GM21737 (cell line): ENCODE results near the gene POU2AF1.

Experiments
- ATAC-seq: cut with Tn5 transposase; IDR thresholded peaks from one replicate; pipeline ENCODE4 v1.9.1; 2021; ENCODE audit warnings: mild to moderate bottlenecking, moderate library complexity; ENCODE audit not compliant: unreplicated experiment

POU2AF1 gene

DNA sequence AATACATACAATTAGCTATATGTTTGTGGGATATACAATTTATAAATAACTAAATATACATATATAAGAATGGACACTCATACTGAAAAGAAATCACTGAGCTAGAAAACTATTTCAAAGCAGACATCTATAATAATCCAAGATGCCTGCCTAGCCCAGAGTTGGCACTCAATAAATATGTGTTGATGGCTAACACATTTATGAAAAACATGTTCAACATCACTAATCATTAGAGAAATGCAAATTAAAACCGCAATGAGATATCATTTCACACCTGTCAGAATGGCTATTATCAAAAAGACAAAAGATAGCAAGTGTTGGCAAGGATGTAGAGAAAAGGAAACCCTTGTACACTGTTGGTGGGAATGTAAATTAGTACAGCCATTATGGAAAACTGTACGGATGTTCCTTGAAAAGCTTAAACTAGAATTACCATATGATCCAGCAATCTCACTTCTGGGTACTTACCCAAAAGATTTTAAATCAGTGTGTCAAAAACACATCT, 29.8 kb downstream of the POU2AF1 start:
- no peak for ATAC-seq

DNA sequence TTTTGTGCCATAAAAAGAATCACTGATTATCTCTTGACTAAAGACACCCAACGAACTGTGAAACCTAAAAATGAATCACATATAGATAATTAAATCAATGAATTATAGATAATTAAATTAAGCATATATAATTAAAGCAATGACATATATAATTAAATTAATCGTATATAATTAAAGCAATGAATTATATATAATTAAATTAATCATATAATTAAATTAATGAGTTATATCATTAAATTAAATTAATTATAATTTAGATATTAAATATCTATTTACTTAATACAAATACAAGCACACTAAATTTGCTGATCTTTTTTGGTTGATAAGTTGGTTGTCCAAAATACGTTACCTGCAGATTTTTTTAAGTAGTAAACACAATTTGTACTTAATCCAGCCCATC, 30.9 kb downstream of the POU2AF1 start:
- ATAC-seq, result no peak

DNA sequence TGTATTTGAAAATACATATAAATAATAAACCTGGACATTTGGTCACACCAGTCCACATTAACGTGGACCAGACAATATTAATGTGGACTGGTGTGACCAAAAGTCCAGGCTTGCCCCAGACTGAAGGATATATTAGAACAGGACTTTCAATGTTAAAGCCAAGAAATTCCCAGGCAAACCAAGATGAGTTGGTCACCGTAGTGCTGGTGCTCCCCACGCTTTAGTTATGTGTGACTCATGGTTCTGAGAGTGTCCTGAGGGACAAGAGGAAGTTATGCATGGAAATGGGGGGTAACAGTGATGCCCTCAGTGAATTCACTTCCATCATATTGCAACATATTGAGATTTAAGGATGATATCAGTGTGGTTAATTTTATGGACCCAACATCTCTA, 31.4 kb downstream of the POU2AF1 start:
- no peak for ATAC-seq

DNA sequence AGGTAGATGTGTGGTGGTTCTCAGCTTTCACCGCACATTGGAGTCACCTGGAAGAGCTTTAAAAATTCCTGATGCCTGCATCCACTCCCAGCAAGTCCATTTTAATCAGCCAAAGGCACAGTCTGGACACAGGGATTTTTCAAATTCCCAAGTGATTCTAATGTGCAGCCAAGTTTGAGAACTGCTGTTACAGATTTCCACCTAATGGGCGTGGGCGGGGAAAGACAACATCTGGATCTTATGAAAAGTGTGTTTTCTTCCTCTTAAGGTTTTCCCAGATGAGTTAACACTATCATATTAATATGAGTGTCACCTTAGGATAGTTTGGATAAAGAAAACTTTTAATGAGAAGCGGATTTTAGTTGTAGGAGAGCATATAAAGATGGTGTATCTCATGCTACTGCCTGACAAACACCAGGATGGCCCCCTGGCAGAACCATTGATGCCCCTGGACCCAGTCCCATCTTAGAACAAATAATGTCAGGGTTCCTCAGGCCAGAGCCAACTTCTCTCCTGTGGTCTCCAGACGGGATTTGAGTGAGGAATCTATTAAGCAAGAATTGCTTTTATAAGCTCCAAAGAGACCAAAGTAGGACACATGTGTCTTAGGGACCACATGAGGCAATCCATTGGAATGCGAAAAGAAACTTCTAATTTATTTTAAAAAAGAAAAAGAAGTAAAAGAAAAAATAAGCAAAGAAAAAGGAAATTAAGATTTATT, 31.9 kb downstream of the POU2AF1 start:
- ATAC-seq, result no peak

DNA sequence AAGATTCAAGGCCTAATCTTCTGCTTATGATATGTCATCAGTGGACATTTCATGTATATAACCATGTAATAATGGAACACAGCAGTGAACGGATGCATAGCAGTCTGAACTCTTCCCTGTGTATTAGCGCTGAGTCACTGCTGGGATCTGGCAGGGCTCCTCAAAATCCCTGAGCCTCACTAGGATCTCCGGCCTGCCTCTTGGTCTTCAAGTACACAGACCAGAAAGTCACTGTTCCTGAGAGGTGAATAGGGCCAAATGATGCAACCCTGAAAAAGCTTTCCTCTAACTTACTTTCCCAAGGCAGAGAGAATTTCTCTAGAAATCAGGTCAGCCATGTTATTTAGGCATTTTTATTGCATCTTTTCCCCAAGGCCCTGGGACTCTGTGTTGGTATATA, 35.0 kb downstream of the POU2AF1 start:
- no peak for ATAC-seq

DNA sequence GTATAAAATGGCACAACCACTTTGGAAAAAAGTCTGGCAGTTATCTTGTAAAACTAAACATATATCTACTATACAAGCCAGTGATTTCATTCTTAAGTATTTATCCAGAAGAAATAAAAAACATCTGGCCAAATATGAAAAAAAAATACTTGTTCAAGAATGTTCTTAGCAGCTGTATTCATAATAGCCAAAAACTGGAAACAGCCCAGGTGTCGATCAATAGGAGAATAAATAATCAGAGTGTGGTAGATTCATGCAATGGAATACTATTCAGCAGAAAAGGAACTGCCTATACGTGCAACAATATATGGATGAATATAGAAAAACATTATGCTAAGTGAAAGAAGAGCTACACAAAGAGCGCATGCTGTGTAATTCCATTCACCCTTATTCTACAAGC, 36.7 kb downstream of the POU2AF1 start:
- ATAC-seq, result no peak

DNA sequence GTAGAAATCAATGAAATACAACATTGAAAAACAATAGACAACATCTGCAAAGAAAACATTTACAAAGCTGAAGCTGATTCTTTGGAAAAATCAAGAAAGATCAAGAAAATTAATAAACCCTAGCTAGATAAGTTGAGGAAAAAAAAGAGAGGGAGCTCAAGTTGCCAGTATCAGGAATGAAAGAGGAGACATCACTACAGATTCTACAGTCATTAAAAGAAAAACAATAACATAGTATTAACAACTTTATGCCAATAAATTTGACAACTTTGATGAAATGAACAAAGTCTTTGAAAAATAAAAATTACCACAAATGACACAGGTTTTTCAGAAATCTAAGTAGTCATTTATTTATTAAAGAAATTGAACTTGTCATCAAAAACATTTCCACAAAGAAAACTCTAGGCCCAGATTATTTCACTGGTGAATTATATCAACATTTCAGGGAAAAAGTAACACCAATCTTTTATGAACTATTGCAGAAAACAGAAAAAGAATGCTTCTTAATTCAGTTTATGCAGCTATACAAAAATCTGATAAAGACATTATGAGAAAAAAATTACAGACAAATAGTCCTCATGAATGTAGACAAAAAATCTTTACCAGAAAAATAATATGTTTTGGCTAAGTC, 39.2 kb downstream of the POU2AF1 start:
- ATAC-seq, result no peak

DNA sequence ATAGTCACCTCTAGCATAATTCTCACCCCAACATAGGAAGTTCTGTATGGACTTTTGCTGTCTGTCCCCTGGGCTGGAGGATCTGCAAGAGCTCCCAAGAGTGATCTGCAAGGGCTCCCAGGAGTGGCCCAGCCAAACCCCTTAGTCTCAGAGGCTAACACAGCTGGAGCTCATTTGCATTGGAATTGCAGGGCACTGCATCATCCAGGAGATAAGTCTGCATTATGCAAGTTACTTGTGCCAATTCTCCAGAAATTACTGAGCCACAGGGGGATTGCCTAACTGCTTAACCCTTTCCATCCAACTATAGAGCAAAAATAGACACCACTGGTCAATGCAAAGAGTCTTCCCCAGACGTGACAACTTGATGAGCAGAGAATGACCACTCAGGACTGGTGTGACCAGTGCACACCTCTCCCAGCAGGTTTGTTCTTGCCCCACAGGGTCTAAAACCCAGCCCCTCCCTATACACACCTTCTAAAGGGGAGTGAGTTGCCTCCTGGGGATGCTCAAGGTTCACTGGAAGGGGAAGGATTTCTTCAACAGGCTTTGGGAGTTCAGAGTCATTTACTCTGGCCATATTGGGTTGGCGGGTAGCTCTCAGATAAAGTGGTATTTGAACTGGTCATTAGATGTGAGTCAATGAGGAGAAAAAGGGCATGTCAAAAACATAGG, 42.4 kb downstream of the POU2AF1 start:
- ATAC-seq, result no peak

DNA sequence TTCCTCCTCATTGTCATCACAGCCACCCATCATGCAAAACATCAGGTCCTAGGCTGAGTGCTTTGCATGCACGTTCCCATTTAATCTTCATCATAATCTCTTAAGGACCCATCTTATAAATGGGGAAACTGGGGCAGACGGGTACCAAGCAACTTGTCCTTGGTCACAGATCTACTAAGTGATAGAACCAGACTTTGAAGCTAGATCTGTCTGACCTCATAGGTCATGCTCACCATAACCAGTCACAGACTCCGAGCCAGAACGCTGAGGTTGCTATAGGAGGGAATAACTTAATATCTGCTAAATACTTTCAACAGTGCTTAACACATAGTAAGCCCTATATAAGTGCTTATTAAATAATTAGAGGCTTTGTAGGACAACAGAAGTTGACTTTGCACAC, 43.0 kb downstream of the POU2AF1 start:
- ATAC-seq, result no peak

DNA sequence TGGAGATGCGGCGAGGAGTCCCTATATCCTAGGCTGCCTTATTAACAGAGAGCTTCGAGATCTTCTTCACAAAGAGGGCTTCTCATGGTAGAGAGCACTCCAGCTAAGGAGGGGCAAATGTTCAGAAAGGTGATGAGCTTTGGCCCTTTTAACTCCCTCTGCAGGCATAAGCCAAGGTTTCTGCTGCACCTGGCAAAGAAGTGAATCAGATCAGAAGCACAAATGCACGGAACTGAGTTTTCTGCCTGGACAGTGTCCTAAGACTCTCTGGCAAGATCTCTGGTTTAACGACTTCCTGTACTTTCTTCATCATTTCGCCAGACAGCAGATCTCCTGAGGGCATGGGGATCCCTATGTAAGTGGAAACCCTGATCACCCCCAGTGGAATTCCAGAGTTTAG, 43.5 kb downstream of the POU2AF1 start:
- ATAC-seq, result no peak

DNA sequence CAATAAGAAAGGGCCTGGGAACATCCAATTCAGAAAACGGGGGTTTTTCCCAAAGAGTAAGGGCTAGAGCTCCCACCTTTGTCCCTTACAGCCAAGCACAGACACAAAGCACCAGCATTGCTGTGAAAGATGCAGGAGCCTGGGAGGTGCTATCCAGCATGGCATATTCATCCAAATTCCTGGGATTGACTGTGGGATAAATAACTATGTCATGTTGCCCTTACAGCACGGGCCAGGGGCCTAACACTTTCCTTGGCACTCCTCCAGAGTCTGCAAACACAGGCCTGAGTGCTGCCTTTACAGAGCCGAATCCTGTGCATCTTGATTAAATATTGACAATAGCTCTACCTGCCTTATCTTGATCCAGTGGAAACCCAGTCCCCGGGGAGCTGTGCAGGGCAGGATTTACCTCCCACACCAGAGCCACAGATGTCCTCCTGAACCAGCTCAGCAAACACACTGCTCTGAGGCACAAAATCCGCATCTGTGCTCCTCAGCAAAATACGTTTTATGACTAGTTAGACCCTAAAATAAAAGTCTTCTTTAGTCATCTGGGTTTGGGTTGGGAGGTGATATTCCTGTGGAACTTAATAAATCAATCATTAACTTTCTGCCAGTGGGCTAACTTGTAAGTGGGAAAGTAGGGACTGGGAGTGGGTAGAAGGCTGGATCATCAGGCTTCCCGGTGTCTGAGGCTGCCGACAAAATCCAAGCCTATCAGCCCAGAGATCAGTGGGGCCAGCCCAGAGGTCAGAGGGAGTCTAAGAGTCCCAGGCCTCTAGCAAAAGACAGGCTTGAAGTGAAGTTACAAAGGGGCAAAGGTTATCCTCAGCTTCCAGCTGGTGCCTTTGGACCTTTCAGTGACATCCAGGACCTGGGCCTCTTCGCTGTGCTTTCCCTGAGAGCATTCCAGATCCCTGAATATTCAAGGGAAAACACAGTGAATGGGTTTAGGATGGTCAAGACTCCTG, 44.3 kb downstream of the POU2AF1 start:
- ATAC-seq, result no peak

DNA sequence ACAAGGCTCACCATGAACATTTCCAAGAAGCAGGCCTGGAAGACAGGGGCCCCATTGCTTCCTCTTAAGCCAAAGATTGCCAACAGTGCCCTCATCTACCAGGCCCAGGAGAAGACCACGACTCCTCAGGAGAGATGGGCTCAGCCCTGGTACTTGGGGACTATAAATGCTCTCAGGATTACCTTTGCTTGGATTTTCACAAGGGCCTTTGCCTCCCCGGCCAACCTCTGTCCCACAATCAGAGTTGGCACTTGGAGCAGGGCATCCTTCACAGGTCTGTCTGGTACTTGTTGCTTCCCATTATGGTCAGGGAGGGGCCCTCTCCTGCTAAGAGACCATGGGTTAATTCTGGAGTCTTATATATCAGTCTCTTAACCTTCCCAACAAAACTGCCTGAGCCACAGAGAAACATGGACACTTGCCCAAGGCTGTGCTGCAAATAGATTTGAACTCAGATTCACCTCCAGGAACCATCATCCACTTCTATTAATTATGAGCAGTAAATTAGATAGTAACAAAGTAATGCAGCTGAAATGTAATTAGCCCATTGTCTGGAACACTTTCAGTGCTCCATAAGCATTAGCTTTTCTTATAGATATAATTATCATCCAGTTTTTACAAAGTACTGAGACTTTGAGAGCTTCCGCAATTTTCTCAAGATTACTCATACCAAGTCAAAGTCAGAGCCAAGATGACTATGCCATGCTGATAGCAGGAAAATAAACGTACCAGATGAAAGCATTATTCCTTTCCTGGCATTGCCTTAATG, 47.2 kb downstream of the POU2AF1 start:
- ATAC-seq, result no peak

DNA sequence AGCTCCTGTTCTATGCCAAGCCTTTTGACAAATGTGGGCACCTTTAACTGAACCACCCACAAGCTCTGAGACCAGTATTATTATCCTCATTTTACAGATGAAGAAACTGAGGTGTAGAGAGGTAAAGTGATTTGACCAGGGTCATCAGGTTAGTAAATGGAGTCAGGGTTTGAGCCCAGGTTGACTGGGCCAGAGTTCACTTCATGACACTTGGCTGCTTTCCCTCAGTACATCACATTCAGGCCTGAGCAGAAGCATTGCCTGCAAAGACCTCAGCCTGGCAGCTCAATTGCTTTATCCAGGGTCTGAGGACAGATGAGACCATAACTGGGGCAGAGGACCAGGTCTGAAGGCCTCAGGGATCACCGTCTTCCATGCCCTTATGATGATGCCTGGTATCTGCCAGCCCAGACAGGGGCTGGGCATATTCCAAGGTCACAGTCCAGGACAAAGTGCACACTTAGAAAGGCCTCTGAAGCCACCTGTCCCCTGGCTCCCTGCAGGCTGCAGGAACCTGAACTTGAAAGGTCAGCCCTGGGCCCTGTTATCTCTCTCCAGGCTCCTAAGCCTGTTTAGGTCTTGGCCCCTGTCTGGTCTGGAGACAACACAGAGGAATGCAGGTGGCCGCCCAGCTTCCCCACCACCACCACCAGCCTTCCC, 48.7 kb downstream of the POU2AF1 start:
- no peak for ATAC-seq

DNA sequence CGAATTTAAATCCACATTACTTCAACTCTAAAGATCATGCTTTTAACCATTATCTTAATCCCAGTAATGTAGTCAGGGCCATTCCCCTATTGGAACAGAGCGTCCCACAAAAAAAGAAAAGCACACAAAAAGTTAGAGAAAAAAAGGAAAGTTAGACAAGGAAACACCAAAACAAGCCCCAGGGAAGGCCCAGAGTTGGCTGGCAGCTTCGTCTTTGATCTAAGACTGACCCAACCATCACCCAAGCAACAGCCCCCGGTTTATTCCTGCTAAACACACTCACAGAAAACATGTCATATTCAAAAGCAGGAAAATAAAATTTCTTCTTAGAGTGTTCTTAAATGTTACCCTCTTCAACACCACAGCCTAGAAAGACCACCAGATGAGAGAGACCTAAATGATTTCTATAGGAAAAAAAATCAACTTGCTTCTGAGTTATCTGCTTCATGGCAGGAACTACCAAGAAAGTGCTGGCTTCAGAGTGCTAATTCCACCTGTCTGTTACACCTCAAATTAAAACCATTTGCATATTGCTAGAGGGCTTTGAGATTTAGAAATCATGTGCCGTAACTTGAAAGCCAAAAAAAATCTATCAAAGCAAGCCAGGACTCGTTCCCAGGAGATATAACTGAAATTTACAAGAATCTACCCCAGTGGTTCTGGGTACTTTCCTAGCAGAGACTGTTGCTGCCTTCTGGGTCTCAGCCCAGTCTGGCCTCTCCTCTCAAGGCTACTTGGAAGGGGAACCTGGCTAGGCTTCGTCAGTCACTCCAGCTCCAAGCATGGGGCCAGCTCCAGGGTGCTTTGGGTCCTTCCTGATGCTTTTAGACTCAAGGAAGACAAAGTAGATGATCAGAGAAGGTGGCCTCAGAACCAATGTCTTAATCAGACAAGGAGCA, 49.5 kb downstream of the POU2AF1 start:
- no peak for ATAC-seq

DNA sequence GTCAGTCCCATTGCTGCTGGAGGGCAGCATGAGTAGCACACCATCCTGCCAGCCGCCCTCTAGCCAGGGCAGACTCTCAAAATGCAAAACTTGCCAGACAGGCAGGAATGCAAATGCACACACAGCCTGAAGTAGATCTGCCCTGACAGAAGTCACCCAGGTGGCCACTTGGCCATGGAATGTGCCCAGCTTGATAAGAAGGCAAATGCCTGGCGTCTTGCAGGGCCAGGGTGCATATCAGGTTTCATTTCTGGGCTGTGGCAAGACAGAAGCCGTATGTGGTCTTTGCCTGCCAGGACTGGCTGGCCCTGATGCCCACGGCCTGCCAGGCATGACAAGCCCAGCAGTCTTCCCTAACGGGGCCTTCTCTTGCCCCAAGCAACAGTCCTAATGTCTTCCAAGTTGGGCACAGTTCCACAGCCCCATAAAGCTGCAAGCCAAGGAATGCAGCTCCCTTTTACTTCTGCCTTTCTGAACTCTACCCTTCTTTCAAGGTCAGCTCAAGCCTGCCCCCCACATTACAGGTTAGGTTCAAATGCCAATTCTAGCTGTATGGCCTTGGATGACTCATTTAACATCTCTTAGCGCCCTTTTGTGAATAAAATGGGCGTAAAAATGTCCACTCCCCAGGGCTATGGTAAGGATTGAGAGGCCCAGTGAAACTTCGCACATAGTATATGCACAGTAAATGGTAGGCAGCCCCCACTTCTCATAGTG, 51.0 kb downstream of the POU2AF1 start:
- ATAC-seq, result no peak

DNA sequence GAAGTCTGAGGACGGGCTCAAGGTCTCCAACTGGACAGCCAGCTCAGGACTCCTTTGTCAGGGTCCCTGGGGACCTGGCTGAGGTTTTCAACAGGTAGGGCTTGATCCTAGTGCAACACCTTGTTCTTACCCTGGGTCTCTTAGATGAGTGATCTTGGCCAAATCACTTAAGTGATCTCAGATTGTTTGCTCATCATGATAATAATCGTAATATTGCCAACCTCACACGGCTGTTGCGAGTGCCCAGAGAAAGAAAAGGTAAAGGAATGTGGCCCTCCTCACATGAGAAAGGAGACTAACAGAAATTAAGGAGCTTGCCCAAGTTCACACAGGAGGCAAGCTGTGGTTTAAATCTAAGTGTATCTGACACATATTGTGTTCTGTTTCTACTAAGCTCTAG, 52.3 kb downstream of the POU2AF1 start:
- no peak for ATAC-seq

DNA sequence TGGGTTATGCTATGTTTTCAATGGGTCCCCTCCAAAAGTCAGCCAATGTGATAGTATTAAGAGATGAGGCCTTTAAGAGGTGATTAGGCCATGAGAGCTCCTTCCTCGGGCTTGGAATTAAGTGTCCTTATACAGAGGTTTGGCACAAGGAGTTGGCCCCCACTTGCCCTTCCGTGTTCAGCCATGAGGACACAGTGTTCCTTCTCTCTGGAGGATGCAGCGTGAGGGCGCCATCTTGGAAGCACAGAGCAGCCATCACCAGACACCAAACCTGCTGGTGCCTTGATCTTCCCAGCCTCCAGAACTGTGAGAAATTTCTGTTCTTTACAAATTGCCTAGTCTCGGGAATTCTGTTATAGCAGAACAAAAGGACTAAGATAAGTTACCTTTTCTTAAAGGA, 53.8 kb downstream of the POU2AF1 start:
- ATAC-seq, result no peak

DNA sequence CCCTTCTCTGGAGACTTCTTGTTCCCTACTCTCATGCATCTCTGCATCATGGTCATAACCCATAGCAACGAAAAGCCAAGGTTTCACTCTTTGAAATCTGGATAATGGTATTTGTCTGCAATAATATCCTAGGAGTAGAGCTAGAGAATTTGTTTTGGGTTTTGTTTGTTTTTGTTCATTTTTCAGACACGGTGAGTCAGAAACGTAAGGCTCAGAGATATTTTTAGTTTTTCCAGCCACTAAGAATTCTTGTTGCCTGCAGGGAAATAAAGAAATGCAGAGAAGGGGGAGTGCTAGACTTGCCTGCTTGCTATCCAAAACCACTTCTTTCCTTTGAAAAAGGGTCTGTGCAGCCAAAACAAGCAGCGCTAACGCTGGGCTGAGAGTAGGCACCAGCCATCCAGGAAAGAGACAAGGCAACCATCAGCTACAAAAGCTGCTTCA, 54.8 kb downstream of the POU2AF1 start:
- no peak for ATAC-seq
